Measurements from ENCODE around the gene DIP2C. TPM values are rescaled to one million over a fixed set of nuclear protein-coding genes. Genes with fewer than 3 reads are reported as not detected.

Gene DIP2C
- total RNA-seq, 2 experiments from 2014 or later = 1.6 to 1.7 TPM

DNA sequence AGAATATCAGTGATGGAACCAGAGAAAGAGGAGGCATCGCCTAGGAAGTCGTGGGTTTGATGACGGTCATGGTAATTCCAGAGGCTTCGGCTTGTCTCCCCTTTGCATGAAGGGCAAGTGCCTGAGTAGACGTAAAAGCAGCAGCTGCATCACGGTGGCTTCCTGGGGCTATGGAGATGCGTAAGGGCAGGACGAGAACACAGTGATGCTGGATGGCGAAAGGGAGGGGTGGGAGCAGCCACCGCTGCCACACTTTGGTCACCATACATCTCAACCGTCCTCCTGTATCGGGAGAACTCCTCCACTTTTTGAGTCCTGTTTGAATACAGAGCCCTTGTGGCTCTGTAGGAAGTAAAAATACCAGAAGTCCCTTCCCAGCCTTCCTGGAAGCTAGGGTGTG, 371.5 kb downstream of the DIP2C start:
- H3K27ac Mint-ChIP-seq = no peak overlapping the region
- peaks cover 3% of the 10 kb centered on the region for H3K4me1 Mint-ChIP-seq
- peaks cover 2% of the 10 kb centered on the region for H3K9me3 Mint-ChIP-seq
- H3K36me3 Mint-ChIP-seq = peaks cover 2% of the 10 kb centered on the region
- no peak for ATAC-seq (ENCODE audit: low read depth)
- no peak for DNase-seq
- no peak overlapping the region for H3K4me3 Mint-ChIP-seq
- peaks cover 5% of the 10 kb centered on the region for H3K27me3 Mint-ChIP-seq
- POLR2A ChIA-PET = interaction anchor here (0.6 kb wide), 1 partner anchor 190 kb away, joined by 3 read pairs; no protein-coding TSS in a partner anchor

- H3K27ac Mint-ChIP-seq = no peak overlapping the region
These were observed 372.1 kb downstream of the DIP2C start for GRCh38 chr10:317271-317769.

DNA sequence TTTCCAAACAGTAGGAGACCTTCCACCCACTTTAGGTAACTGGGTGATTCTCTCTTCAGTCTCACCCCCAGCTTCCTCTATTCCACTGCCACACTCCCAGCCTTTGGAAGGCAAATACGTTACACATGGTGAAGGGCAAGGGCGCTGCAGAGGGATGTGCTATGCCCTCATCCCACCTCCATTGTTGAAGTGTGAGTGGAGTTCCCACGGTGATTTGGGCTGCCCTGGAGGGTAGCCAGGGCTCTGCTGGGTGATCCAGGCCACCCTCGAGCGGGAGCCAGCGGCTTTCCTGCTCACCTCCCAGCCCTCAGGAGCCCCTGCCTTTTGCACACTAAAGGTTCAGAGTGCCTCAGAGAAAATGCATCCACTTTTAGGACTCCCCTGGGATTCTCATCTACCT, 373.1 kb downstream of the DIP2C start:
- Mint-ChIP-seq H3K27ac (no peak overlapping the region), H3K4me3 (no peak overlapping the region), H3K27me3 (peaks cover 5% of the 10 kb centered on the region), H3K9me3 (peaks cover 2% of the 10 kb centered on the region), H3K4me1 (peaks cover 3% of the 10 kb centered on the region), H3K36me3 (peaks cover 2% of the 10 kb centered on the region)
- POLR2A ChIA-PET = no interaction called here
- no peak for DNase-seq
- no peak for ATAC-seq (ENCODE audit: low read depth)

More at GRCh38 chr10:317271-317769, 372.1 kb downstream of the DIP2C start:
- Mint-ChIP-seq H3K27me3 (peaks cover 5% of the 10 kb centered on the region), H3K4me1 (peaks cover 3% of the 10 kb centered on the region), H3K36me3 (peaks cover 2% of the 10 kb centered on the region), H3K9me3 (peaks cover 2% of the 10 kb centered on the region), H3K4me3 (no peak overlapping the region)
- DNase-seq (no peak), ATAC-seq (ENCODE audit: low read depth) (no peak)
- POLR2A ChIA-PET = interaction anchor here (0.6 kb wide), 1 partner anchor 190 kb away, joined by 3 read pairs; no protein-coding TSS in a partner anchor

DNA sequence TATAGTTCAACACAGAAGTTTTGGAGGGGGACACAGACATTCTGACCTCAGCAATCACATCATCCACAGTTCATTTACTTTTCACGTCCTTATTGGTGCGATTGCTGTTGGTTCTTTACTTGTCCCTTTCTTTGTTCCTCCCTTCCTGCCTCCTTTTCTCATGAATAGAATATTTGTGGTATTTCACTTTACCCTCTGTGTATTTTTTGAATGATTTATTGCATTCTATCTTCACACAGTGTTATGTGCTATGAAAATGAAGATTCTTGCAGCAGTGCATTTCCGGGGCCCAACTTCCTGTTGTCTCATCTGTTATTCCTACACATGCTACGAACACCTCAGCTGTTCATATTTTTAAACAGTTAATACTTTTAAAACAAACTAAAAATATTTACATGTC, 374.6 kb downstream of the DIP2C start:
- no peak for DNase-seq

GRCh38 chr10:314381-314780, 375.1 kb downstream of the DIP2C start:
- POLR2A ChIA-PET = no interaction called here
- no peak overlapping the region for H3K4me3 Mint-ChIP-seq
- no peaks in the 10 kb centered on the region for H3K36me3 Mint-ChIP-seq
- peaks cover 2% of the 10 kb centered on the region for H3K27me3 Mint-ChIP-seq
- H3K4me1 Mint-ChIP-seq = peaks cover 3% of the 10 kb centered on the region
- no peaks in the 10 kb centered on the region for H3K9me3 Mint-ChIP-seq
- DNase-seq = no peak
- no peak for ATAC-seq (ENCODE audit: low read depth)
- H3K27ac Mint-ChIP-seq = no peak overlapping the region

More for the DNA sequence above, 374.6 kb downstream of the DIP2C start:
- POLR2A ChIA-PET = interaction anchor here (1.0 kb wide), 1 partner anchor 29 kb away, joined by 4 read pairs; no protein-coding TSS in a partner anchor
- peaks cover 2% of the 10 kb centered on the region for H3K27me3 Mint-ChIP-seq
- peak overlapping the region; percentile 65 for H3K27ac Mint-ChIP-seq
- no peaks in the 10 kb centered on the region for H3K36me3 Mint-ChIP-seq
- H3K4me3 Mint-ChIP-seq = no peak overlapping the region
- peaks cover 3% of the 10 kb centered on the region for H3K4me1 Mint-ChIP-seq
- ATAC-seq (ENCODE audit: low read depth) = no peak
- no peaks in the 10 kb centered on the region for H3K9me3 Mint-ChIP-seq

DNA sequence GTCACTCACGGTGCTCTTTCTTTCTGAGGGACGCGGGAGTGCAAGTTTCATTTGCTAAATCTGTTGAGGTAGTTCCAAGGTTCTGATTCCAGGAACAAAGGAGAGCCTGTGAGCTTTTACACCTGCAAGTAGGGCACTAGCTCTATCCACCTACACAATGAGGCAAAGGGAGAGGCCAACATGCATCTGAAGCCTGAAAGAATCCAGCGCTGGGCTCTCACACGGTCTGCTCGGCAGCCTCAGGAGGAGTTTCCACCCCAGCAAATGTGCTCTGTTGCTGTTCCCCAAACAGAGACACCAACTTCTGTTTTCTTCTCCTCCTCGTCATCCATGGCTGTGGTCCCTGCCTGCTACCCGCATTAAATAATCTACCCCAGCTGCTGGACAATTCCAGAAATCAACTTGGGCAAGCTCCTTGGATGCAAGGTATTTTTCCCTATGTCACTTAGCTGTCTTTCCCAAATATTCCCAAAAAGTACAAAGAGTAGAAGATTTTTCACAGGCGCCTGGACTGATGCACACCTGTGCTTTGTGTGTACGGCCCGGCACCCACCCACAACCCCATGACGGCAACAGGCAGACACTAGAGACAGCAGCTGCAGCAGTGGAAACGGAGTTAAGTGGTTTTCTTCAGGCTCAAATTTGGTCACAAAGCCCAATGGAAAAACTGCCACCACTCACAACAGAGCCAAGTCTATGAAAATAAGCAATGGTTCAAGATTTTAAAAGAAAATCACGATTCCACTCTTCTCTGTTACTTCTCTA, 377.4 kb downstream of the DIP2C start:
- peaks cover 11% of the 10 kb centered on the region for H3K4me1 Mint-ChIP-seq
- POLR2A ChIA-PET = no interaction called here
- no peak for DNase-seq
- no peaks in the 10 kb centered on the region for H3K27me3 Mint-ChIP-seq
- no peak overlapping the region for H3K4me3 Mint-ChIP-seq
- no peak overlapping the region for H3K27ac Mint-ChIP-seq
- ATAC-seq (ENCODE audit: low read depth) = no peak
- no peaks in the 10 kb centered on the region for H3K36me3 Mint-ChIP-seq
- H3K9me3 Mint-ChIP-seq = no peaks in the 10 kb centered on the region

DNA sequence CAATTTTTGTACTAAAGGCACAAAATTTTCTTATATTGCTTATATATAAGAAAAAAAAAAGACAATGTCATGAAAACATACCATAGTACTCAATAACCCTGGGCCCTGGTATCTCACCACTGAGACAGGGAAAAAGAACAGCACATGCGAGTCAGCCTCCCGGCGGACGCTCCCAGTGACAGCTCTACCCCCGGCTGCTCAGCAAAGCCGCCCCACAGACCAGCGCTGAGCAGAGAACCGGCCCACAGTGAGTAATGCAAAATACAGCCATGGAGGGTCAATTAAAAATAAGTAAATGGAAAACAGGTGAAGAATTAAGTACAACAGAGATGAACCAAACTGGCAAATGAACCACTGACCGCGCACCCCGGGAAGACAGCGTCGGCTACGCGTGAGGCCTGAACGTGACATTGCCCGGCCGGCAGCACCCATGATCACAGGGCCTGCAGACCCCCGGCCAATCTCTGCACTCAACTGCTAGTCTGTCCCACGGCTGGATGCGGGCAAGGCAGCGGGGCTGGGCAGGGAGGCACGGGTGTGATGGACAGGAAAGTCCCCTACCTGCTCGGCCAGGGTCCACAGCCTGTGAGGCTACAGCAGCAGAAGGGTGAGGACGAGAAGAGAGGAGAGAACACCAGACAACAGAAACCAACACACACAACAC, 378.4 kb downstream of the DIP2C start:
- Mint-ChIP-seq H3K27me3 (no peaks in the 10 kb centered on the region), H3K36me3 (no peaks in the 10 kb centered on the region), H3K4me3 (no peak overlapping the region), H3K27ac (no peak overlapping the region), H3K4me1 (peaks cover 15% of the 10 kb centered on the region), H3K9me3 (no peaks in the 10 kb centered on the region)
- POLR2A ChIA-PET = no interaction called here
- no peak for ATAC-seq (ENCODE audit: low read depth)
- DNase-seq = no peak

GRCh38 chr10:310371-310770, 379.1 kb downstream of the DIP2C start:
- Mint-ChIP-seq H3K4me3 (no peak overlapping the region), H3K27ac (no peak overlapping the region), H3K27me3 (no peaks in the 10 kb centered on the region), H3K9me3 (no peaks in the 10 kb centered on the region), H3K4me1 (peaks cover 16% of the 10 kb centered on the region), H3K36me3 (no peaks in the 10 kb centered on the region)
- no peak for DNase-seq
- no peak for ATAC-seq (ENCODE audit: low read depth)
- POLR2A ChIA-PET = no interaction called here

GRCh38 chr10:308572-309085, 380.8 kb downstream of the DIP2C start:
- DNase-seq (no peak), ATAC-seq (ENCODE audit: low read depth) (no peak)
- Mint-ChIP-seq H3K4me1 (peaks cover 14% of the 10 kb centered on the region), H3K27me3 (no peaks in the 10 kb centered on the region), H3K36me3 (no peaks in the 10 kb centered on the region), H3K27ac (no peak overlapping the region), H3K4me3 (no peak overlapping the region), H3K9me3 (no peaks in the 10 kb centered on the region)
- POLR2A ChIA-PET = interaction anchor here (0.9 kb wide), 1 partner anchor 13 kb away, joined by 4 read pairs; no protein-coding TSS in a partner anchor

DNA sequence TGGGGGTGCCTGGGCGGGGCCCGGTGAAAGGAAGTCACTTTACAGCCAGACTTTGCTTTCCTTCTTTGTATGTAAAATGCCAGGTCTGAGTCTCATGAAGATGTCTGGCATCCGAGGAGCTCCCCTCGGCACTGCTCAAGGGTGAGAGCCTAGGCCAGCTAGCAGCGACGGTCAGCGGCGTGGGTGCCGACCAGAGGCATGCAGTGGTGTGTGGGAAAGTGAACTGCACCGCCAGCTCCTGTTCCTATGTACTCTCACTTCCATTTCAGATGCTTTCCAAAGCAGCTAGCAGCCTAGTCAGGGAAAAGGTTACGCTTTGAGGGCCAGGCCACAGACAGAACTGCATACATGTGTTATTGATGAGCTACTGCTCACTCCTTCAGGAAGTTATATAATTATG, 381.4 kb downstream of the DIP2C start:
- DNase-seq (no peak), ATAC-seq (ENCODE audit: low read depth) (peak; percentile 52)
- peaks cover 14% of the 10 kb centered on the region for H3K4me1 Mint-ChIP-seq
- peak overlapping the region; percentile 66 for H3K27ac Mint-ChIP-seq
- H3K4me3 Mint-ChIP-seq = no peak overlapping the region
- POLR2A ChIA-PET = interaction anchor here (0.9 kb wide), 1 partner anchor 13 kb away, joined by 4 read pairs; no protein-coding TSS in a partner anchor
- H3K36me3 Mint-ChIP-seq = no peaks in the 10 kb centered on the region
- H3K9me3 Mint-ChIP-seq = no peaks in the 10 kb centered on the region
- no peaks in the 10 kb centered on the region for H3K27me3 Mint-ChIP-seq

DNA sequence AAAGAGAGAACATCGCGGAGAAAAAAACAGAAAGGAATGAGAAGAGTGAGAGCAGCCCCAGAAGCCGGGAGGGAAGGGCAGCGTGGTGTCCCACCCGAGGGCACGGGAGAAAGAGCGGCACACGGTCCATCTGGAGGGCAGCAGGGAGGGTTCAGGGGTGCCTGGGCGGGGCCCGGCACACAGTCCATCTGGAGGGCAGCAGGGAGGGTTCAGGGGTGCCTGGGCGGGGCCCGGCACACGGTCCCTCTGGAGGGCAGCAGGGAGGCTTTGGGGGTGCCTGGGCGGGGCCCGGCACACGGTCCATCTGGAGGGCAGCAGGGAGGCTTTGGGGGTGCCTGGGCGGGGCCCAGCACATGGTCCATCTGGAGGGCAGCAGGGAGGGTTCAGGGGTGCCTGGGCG, 381.8 kb downstream of the DIP2C start:
- H3K9me3 Mint-ChIP-seq = no peaks in the 10 kb centered on the region
- POLR2A ChIA-PET = no interaction called here
- H3K4me3 Mint-ChIP-seq = no peak overlapping the region
- no peak for DNase-seq
- H3K36me3 Mint-ChIP-seq = no peaks in the 10 kb centered on the region
- H3K4me1 Mint-ChIP-seq = peaks cover 14% of the 10 kb centered on the region
- ATAC-seq (ENCODE audit: low read depth) = no peak
- peak overlapping the region; percentile 66 for H3K27ac Mint-ChIP-seq
- no peaks in the 10 kb centered on the region for H3K27me3 Mint-ChIP-seq

DNA sequence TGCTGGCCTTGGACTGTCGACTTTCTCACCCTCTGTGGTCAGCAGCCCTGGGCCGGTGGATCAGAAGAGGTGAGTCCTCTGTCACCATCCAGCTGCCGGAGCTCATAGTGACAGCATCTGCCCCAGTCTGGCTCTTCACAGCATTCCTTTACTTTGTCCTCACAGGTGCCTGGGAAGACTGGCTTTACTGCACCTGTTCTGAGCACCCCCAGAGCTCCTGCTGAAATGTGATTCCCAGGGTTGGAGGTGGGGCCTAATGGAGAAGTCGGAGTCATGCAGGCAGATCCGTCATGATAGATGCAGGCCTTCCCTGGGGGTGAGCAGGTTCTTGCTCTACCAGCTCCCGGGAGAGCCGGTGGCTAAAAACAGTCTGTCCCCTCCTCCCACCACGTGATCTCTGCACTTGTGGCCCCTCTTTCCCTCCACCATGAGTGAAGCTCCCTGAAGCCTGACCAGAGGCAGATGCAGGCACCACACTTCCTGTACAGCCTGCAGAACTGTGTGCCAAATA, 382.7 kb downstream of the DIP2C start:
- Mint-ChIP-seq H3K27ac (peak overlapping the region; percentile 65), H3K4me3 (no peak overlapping the region), H3K36me3 (no peaks in the 10 kb centered on the region), H3K27me3 (no peaks in the 10 kb centered on the region), H3K9me3 (no peaks in the 10 kb centered on the region), H3K4me1 (peaks cover 14% of the 10 kb centered on the region)
- POLR2A ChIA-PET = no interaction called here
- DNase-seq (no peak), ATAC-seq (ENCODE audit: low read depth) (no peak)

DNA sequence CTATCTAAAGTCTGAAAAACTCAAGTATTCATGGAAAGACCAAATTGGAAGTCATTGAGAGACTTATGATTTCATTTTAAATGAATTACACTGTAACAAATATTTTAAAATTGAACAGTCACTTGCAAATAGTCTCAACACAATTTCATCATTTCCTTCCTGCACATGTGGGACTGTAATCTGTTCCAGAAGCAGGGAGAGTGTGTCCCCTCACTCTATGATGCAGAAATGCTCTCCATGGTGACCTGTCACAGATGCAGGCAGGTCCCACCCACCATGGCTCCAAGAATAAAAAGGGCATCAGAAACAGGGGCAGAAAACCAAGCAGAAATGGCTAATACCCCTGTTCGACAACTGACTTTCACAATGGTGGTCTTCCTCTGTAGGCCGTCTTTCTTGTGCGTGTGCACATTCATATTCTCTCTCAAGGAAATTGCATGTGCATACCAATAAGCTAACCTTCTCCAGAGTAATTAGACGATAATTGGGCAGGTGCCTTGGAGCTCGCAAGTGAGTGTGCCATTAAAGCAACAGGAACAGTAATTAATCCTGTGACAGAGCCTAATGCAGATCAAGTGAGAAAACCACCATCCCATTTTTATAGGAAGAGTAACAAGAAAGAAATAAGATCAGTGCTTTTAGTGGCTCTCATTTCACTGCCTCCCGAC, 383.3 kb downstream of the DIP2C start:
- POLR2A ChIA-PET = no interaction called here
- DNase-seq (no peak), ATAC-seq (ENCODE audit: low read depth) (no peak)
- peaks cover 14% of the 10 kb centered on the region for H3K4me1 Mint-ChIP-seq
- H3K36me3 Mint-ChIP-seq = no peaks in the 10 kb centered on the region
- H3K9me3 Mint-ChIP-seq = no peaks in the 10 kb centered on the region
- no peak overlapping the region for H3K27ac Mint-ChIP-seq
- H3K27me3 Mint-ChIP-seq = no peaks in the 10 kb centered on the region
- H3K4me3 Mint-ChIP-seq = no peak overlapping the region

Measured in activated naive CD8-positive, alpha-beta T cell treated with anti-CD3 and anti-CD28 coated beads, Interleukin-2, amount 10 ng/mL, durations not matched to agents 7 days and 5 days (primary cell).